ENCODE measurements around the gene CCNQ. TPM values are rescaled to one million over a fixed set of nuclear protein-coding genes. Genes with fewer than 3 reads are reported as not detected.

The CCNQ gene
- total and polyA plus RNA-seq, 2 donors from 2014 or later, result 14.6 to 35.4 TPM

DNA sequence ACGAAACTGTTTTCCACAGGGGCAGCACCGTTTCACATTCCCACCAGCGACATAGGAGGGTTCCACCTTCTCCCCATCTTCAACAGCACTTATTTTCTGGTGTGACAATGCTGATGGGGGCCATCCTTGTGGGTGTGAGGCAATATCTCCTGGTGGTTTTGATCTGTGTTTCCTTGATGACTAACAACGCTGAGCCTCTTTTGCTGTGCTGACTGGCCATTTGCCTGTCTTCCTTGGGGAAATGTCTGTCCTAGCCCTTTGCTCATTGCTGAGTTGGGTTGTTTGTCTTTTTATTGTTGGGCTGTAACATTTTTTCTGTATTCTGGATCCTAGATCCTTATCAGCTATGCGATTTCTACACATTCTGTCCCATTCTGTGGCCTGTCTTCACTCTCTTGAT is 47.8 kb downstream of the CCNQ start:
- Histone ChIP-seq H3K27ac (ENCODE audit: low read depth in 2 of 2, low read length in 2 of 2) (no peak overlapping the region), H3K27me3 (ENCODE audit: control insufficient read depth, insufficient read depth, low read length) (no peaks in the 10 kb centered on the region), H3K36me3 (ENCODE audit: control insufficient read depth in 2 of 3, insufficient read depth in 3 of 3, low read length in 3 of 3) (no peaks in the 10 kb centered on the region), H3K4me3 (ENCODE audit: low read length in 3 of 3) (no peak overlapping the region), H3K9me3 (ENCODE audit: control insufficient read depth in 2 of 3, insufficient read depth in 1 of 3, low read length in 3 of 3) (no peaks in the 10 kb centered on the region), H3K4me1 (ENCODE audit: control insufficient read depth in 2 of 3, insufficient read depth in 2 of 3, low read depth in 1 of 3, low read length in 3 of 3) (no peaks in the 10 kb centered on the region), H3K9ac (ENCODE audit: low read length in 3 of 3) (no peak overlapping the region)
- TF ChIP-seq, protein P1, sequence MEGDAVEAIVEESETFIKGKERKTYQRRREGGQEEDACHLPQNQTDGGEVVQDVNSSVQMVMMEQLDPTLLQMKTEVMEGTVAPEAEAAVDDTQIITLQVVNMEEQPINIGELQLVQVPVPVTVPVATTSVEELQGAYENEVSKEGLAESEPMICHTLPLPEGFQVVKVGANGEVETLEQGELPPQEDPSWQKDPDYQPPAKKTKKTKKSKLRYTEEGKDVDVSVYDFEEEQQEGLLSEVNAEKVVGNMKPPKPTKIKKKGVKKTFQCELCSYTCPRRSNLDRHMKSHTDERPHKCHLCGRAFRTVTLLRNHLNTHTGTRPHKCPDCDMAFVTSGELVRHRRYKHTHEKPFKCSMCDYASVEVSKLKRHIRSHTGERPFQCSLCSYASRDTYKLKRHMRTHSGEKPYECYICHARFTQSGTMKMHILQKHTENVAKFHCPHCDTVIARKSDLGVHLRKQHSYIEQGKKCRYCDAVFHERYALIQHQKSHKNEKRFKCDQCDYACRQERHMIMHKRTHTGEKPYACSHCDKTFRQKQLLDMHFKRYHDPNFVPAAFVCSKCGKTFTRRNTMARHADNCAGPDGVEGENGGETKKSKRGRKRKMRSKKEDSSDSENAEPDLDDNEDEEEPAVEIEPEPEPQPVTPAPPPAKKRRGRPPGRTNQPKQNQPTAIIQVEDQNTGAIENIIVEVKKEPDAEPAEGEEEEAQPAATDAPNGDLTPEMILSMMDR (IDR thresholded peaks at IDR 0.05; ENCODE audit: borderline replicate concordance, extremely low read depth, insufficient read depth), result no peak
- no peak for FAIRE-seq
- intact Hi-C loops (cut with DNase I), result no loop called here
- DNase-seq, result no peak

DNA sequence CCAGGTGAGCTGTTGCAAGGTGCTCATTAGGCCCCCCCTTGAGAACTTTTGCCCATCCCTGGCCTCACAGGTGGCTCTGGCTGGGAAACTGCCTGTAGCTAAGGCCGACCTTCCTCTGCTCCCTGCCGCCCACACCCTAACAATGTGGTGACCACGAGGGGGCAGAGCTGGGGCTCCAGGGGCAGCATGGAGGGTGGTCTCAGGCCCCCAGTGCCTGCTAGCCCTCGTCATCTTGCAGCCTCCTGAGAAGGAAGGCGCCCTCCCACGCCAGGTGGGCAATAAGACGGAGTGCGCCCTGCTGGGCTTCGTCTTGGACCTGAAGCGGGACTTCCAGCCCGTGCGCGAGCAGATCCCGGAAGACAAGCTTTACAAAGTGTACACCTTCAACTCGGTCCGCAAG is 49.1 kb downstream of the CCNQ start:
- no peaks in the 10 kb centered on the region for H3K9me3 ChIP-seq (ENCODE audit: control insufficient read depth in 2 of 3, insufficient read depth in 1 of 3, low read length in 3 of 3)
- no peaks in the 10 kb centered on the region for H3K36me3 ChIP-seq (ENCODE audit: control insufficient read depth in 2 of 3, insufficient read depth in 3 of 3, low read length in 3 of 3)
- intact Hi-C loops (cut with DNase I), result no loop called here
- H3K4me1 ChIP-seq (ENCODE audit: control insufficient read depth in 2 of 3, insufficient read depth in 2 of 3, low read depth in 1 of 3, low read length in 3 of 3), result no peaks in the 10 kb centered on the region
- H3K27ac ChIP-seq (ENCODE audit: low read depth in 2 of 2, low read length in 2 of 2), result no peak overlapping the region
- H3K9ac ChIP-seq (ENCODE audit: low read length in 3 of 3), result no peak overlapping the region
- FAIRE-seq (no peak), DNase-seq (no peak)
- H3K27me3 ChIP-seq (ENCODE audit: control insufficient read depth, insufficient read depth, low read length), result no peaks in the 10 kb centered on the region
- TF ChIP-seq, protein P1 (IDR thresholded peaks at IDR 0.05; ENCODE audit: borderline replicate concordance, extremely low read depth, insufficient read depth), result no peak
- H3K4me3 ChIP-seq (ENCODE audit: low read length in 3 of 3), result no peak overlapping the region

DNA sequence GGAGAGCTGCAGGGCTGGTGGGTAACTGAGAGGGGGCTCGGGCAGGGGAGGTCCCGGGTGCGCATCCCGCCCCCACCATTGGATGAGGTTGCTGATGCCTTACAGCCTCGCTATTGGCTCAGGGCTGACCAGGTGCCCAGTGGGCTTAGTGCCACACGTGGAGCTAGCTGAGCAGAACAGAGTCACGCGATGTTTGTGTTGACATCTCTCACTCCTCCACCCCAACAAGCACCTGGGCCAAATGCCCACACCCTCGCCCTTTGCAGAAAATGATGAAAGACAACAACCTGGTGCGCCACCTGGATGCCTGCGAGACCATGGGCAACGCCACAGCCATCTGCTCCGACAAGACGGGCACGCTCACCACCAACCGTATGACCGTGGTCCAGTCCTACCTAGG is 49.7 kb downstream of the CCNQ start:
- H3K36me3 ChIP-seq (ENCODE audit: control insufficient read depth in 2 of 3, insufficient read depth in 3 of 3, low read length in 3 of 3), result no peaks in the 10 kb centered on the region
- intact Hi-C loops (cut with DNase I), result no loop called here
- TF ChIP-seq, protein P1 (IDR thresholded peaks at IDR 0.05; ENCODE audit: borderline replicate concordance, extremely low read depth, insufficient read depth), result no peak
- H3K4me1 ChIP-seq (ENCODE audit: control insufficient read depth in 2 of 3, insufficient read depth in 2 of 3, low read depth in 1 of 3, low read length in 3 of 3), result no peaks in the 10 kb centered on the region
- H3K4me3 ChIP-seq (ENCODE audit: low read length in 3 of 3), result no peak overlapping the region
- FAIRE-seq (no peak), DNase-seq (no peak)
- H3K9ac ChIP-seq (ENCODE audit: low read length in 3 of 3), result no peak overlapping the region
- H3K27ac ChIP-seq (ENCODE audit: low read depth in 2 of 2, low read length in 2 of 2), result no peak overlapping the region
- no peaks in the 10 kb centered on the region for H3K9me3 ChIP-seq (ENCODE audit: control insufficient read depth in 2 of 3, insufficient read depth in 1 of 3, low read length in 3 of 3)
- no peaks in the 10 kb centered on the region for H3K27me3 ChIP-seq (ENCODE audit: control insufficient read depth, insufficient read depth, low read length)

DNA sequence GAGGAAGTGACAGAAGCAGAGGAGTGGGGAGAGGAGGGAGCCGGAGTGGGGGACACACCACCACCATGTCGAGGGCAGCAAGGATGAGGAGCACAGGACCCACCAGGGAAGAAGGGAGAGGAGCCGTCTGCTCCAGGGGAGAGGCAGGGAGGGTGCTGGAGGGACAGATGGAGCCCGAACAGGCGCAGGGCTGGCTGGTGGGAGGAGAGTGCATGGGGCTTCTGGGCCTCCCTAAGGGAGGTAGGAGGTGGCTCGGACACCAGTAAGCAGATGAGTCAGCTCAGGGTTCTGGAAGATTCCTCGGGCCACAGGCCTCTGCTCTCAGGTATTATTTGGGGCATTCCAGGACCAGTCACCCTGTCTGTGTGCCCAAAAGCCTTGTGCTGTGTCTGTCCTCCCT is 51.7 kb downstream of the CCNQ start:
- no peak overlapping the region for H3K4me3 ChIP-seq (ENCODE audit: low read length in 3 of 3)
- H3K4me1 ChIP-seq (ENCODE audit: control insufficient read depth in 2 of 3, insufficient read depth in 2 of 3, low read depth in 1 of 3, low read length in 3 of 3), result no peaks in the 10 kb centered on the region
- FAIRE-seq, result no peak
- H3K9me3 ChIP-seq (ENCODE audit: control insufficient read depth in 2 of 3, insufficient read depth in 1 of 3, low read length in 3 of 3), result no peaks in the 10 kb centered on the region
- no peak overlapping the region for H3K27ac ChIP-seq (ENCODE audit: low read depth in 2 of 2, low read length in 2 of 2)
- H3K27me3 ChIP-seq (ENCODE audit: control insufficient read depth, insufficient read depth, low read length), result no peaks in the 10 kb centered on the region
- H3K36me3 ChIP-seq (ENCODE audit: control insufficient read depth in 2 of 3, insufficient read depth in 3 of 3, low read length in 3 of 3), result no peaks in the 10 kb centered on the region
- H3K9ac ChIP-seq (ENCODE audit: low read length in 3 of 3), result no peak overlapping the region
- TF ChIP-seq, protein P1 (IDR thresholded peaks at IDR 0.05; ENCODE audit: borderline replicate concordance, extremely low read depth, insufficient read depth), result no peak
- no peak for DNase-seq
- intact Hi-C loops (cut with DNase I), result no loop called here
